Measurements from ENCODE around the gene ANO10. TPM values are rescaled to one million over a fixed set of nuclear protein-coding genes. Genes with fewer than 3 reads are reported as not detected.

Gene ANO10
- total RNA-seq, 2 experiments from 2014 or later: 6.3 to 8.9 TPM

DNA sequence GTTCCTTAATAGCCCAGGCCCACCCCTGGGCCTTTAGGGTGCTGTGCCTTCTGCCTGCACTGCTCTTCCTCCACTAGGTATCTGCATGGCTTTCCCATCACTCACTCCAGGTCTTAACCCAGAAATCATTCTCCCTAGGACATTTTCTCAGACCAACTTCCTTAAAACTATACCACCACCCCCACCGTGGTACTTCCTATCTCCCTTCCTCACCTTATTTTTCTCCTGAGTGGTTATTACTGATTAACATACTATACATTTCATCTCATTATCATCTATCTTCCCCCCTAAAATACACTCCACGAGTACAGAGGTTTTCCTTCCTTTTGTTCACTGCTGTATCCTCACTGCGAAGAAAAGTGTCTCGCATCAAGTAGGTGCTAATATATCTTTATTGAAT, 115.2 kb downstream of the ANO10 start:
- intact Hi-C loops (cut with micrococcal nuclease): loop anchor here (10.0 kb wide), 2 partner anchors 122 to 212 kb away; no protein-coding TSS in a partner anchor
- ATAC-seq (no peak), DNase-seq (no peak)
- Mint-ChIP-seq H3K27ac (no peak overlapping the region), H3K36me3 (ENCODE audit: low read depth) (no peaks in the 10 kb centered on the region), H3K4me1 (ENCODE audit: low read depth) (peaks cover 37% of the 10 kb centered on the region), H3K9me3 (no peaks in the 10 kb centered on the region), H3K4me3 (no peak overlapping the region), H3K27me3 (no peaks in the 10 kb centered on the region)
- TF ChIP-seq, protein P1, sequence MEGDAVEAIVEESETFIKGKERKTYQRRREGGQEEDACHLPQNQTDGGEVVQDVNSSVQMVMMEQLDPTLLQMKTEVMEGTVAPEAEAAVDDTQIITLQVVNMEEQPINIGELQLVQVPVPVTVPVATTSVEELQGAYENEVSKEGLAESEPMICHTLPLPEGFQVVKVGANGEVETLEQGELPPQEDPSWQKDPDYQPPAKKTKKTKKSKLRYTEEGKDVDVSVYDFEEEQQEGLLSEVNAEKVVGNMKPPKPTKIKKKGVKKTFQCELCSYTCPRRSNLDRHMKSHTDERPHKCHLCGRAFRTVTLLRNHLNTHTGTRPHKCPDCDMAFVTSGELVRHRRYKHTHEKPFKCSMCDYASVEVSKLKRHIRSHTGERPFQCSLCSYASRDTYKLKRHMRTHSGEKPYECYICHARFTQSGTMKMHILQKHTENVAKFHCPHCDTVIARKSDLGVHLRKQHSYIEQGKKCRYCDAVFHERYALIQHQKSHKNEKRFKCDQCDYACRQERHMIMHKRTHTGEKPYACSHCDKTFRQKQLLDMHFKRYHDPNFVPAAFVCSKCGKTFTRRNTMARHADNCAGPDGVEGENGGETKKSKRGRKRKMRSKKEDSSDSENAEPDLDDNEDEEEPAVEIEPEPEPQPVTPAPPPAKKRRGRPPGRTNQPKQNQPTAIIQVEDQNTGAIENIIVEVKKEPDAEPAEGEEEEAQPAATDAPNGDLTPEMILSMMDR (IDR thresholded peaks at IDR 0.05): no peak
- CTCF ChIA-PET: no interaction called here
- POLR2A ChIA-PET: no interaction called here

- no peak overlapping the region for H3K4me3 Mint-ChIP-seq
- peaks cover 47% of the 10 kb centered on the region for H3K4me1 Mint-ChIP-seq (ENCODE audit: low read depth)
- POLR2A ChIA-PET: no interaction called here
Measured at GRCh38 chr3:43505351-43505750, 116.5 kb downstream of the ANO10 start.

DNA sequence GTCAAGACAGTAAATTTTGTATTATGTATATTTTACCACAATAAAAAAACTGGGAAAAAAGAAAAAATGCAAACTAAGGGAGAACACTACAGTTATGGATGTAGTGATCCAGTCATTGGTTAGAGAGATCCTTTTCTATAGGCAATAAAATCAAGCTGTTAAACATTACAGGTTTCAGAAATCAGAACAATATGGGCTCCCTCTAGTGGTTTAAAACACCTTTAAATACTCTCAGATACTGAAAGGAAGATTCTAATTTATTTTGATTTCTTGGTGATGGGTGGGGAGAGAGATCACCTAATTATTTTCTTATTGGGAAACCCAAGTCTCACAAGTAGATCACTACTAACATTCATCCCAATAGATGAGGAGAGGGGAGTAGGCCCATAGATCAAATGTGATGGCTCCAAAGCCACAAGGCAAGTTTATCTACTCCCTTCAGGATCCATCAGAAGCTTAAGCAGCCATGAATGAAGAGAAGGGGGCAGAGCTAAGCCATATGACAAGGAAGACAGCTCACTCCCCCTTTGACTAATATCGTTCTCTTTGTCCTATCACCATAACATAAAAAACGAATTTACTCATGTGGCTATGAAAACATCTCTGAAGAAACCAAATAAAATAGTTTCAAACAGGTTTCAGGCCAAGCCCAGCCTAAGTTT, 118.6 kb downstream of the ANO10 start:
- DNase-seq (no peak), ATAC-seq (peak; percentile 31)
- ChIA-PET POLR2A (interaction anchor here (0.8 to 1.8 kb wide), 3 partner anchors 21 to 340 kb away, joined by 3 to 5 read pairs (median 3); no protein-coding TSS in a partner anchor), CTCF (interaction anchor here (0.6 to 4.0 kb wide), 32 partner anchors 8 to 541 kb away, joined by 3 to 28 read pairs (median 4); partner anchors contain the start of gene SNRK)
- H3K36me3 Mint-ChIP-seq (ENCODE audit: low read depth): peaks cover 2% of the 10 kb centered on the region
- no peak overlapping the region for H3K4me3 Mint-ChIP-seq
- no peaks in the 10 kb centered on the region for H3K9me3 Mint-ChIP-seq
- intact Hi-C loops (cut with micrococcal nuclease): loop anchor here (5.0 to 10.0 kb wide), 4 partner anchors 118 to 346 kb away; no protein-coding TSS in a partner anchor
- TF ChIP-seq, protein P1 (IDR thresholded peaks at IDR 0.05): peak; percentile 62
- H3K4me1 Mint-ChIP-seq (ENCODE audit: low read depth): peaks cover 64% of the 10 kb centered on the region
- no peaks in the 10 kb centered on the region for H3K27me3 Mint-ChIP-seq
- H3K27ac Mint-ChIP-seq: peak overlapping the region; percentile 58

More at GRCh38 chr3:43505351-43505750, 116.5 kb downstream of the ANO10 start:
- H3K36me3 Mint-ChIP-seq (ENCODE audit: low read depth): peaks cover 2% of the 10 kb centered on the region
- DNase-seq (peak; percentile 23), ATAC-seq (peak; percentile 85)
- no peaks in the 10 kb centered on the region for H3K27me3 Mint-ChIP-seq
- CTCF ChIA-PET: interaction anchor here (0.7 kb wide), 1 partner anchor 116 kb away, joined by 3 read pairs; the partner anchor contains the start of gene ANO10
- no peaks in the 10 kb centered on the region for H3K9me3 Mint-ChIP-seq
- TF ChIP-seq, protein P1 (IDR thresholded peaks at IDR 0.05): no peak
- intact Hi-C loops (cut with micrococcal nuclease): loop anchor here (10.0 kb wide), 2 partner anchors 121 to 211 kb away; no protein-coding TSS in a partner anchor
- H3K27ac Mint-ChIP-seq: no peak overlapping the region

- no peak for DNase-seq
- Mint-ChIP-seq H3K4me3 (no peak overlapping the region), H3K27me3 (no peaks in the 10 kb centered on the region), H3K27ac (peak overlapping the region; percentile 1), H3K9me3 (no peaks in the 10 kb centered on the region), H3K4me1 (ENCODE audit: low read depth) (peaks cover 59% of the 10 kb centered on the region), H3K36me3 (ENCODE audit: low read depth) (peaks cover 2% of the 10 kb centered on the region)
- ATAC-seq: no peak
- CTCF ChIA-PET: interaction anchor here (1.6 to 2.7 kb wide), 2 partner anchors 276 to 537 kb away, joined by 3 to 13 read pairs; no protein-coding TSS in a partner anchor
- POLR2A ChIA-PET: no interaction called here
- TF ChIP-seq, protein P1 (IDR thresholded peaks at IDR 0.05): no peak
- intact Hi-C loops (cut with micrococcal nuclease): no loop called here
Measured at GRCh38 chr3:43499256-43499655, 122.6 kb downstream of the ANO10 start.

GRCh38 chr3:43497905-43498365, 123.9 kb downstream of the ANO10 start:
- H3K27me3 Mint-ChIP-seq: no peaks in the 10 kb centered on the region
- peak overlapping the region; percentile 77 for H3K27ac Mint-ChIP-seq
- DNase-seq (no peak), ATAC-seq (peak; percentile 81)
- H3K9me3 Mint-ChIP-seq: no peaks in the 10 kb centered on the region
- intact Hi-C loops (cut with micrococcal nuclease): no loop called here
- TF ChIP-seq, protein P1 (IDR thresholded peaks at IDR 0.05): no peak
- H3K36me3 Mint-ChIP-seq (ENCODE audit: low read depth): peaks cover 2% of the 10 kb centered on the region
- CTCF ChIA-PET: interaction anchor here (1.3 to 1.4 kb wide), 3 partner anchors 19 to 336 kb away, joined by 3 to 5 read pairs (median 3); no protein-coding TSS in a partner anchor
- peaks cover 52% of the 10 kb centered on the region for H3K4me1 Mint-ChIP-seq (ENCODE audit: low read depth)
- no peak overlapping the region for H3K4me3 Mint-ChIP-seq
- POLR2A ChIA-PET: interaction anchor here (1.2 kb wide), 1 partner anchor 158 kb away, joined by 3 read pairs; no protein-coding TSS in a partner anchor

Measured in activated CD8-positive, alpha-beta T cell treated with anti-CD3 and anti-CD28 coated beads for 36 hours (primary cell).